WTC11 (cell line): ENCODE measurements around the gene MMUT. TPM values are rescaled to one million over a fixed set of nuclear protein-coding genes. Genes with fewer than 3 reads are reported as not detected.
"Not testable (repeated sequence)": the region's sequence is repeated elsewhere in the genome, so short reads cannot be mapped to it uniquely, and the experiment has no call there.

Experiments used
- ATAC-seq: fragments of 200-7000 bp; cut with Tn5 transposase; 2 replicates; pipeline ENCODE4 v1.10.0; 2021; ENCODE audit warnings: mild to moderate bottlenecking, moderate library complexity
- CTCF ChIA-PET: fragments of 300-600 bp; sonication (Branson Sonifier 250); formaldehyde crosslinking; loops from one replicate; lab custom pipeline; 2021; ENCODE audit warnings: antibody characterized with exemption; lab: Charles Lee
- POLR2A ChIA-PET: fragments of 350-600 bp; sonication (Branson Sonifier 250); formaldehyde crosslinking; loops from one replicate; lab custom pipeline; 2021; ENCODE audit warnings: antibody characterized with exemption; lab: Charles Lee
- DNase-seq: peaks from one replicate; pipeline ENCODE4 v3.0.0; 2021; ENCODE audit warnings: low spot score
- H3K27ac Mint-ChIP-seq: 2 replicates; pipeline ENCODE4 v1.8.0; 2021; ENCODE audit warnings: mixed read lengths
- H3K27me3 Mint-ChIP-seq: 2 replicates; pipeline ENCODE4 v1.8.0; 2021; ENCODE audit warnings: low read depth, mild to moderate bottlenecking, moderate library complexity, mixed read lengths
- H3K36me3 Mint-ChIP-seq: 2 replicates; pipeline ENCODE4 v1.8.0; 2021; ENCODE audit warnings: mixed read lengths
- H3K4me1 Mint-ChIP-seq: 2 replicates; pipeline ENCODE4 v1.8.0; 2022; ENCODE audit warnings: mixed read lengths
- H3K4me3 Mint-ChIP-seq: 2 replicates; pipeline ENCODE4 v1.8.0; 2021; ENCODE audit warnings: mild to moderate bottlenecking, moderate library complexity, mixed read lengths
- H3K9me3 Mint-ChIP-seq: 2 replicates; pipeline ENCODE4 v1.8.0; 2021; ENCODE audit warnings: mixed read lengths
- CBFB ChIP-seq: sonication (generic); formaldehyde crosslinking; IDR thresholded peaks from 2 replicates; pipeline ENCODE4 v1.8.1; 2022; ENCODE audit warnings: mild to moderate bottlenecking, low read depth, missing genetic modification reagents
- CREB1 ChIP-seq: sonication (generic); formaldehyde crosslinking; IDR thresholded peaks from 2 replicates; pipeline ENCODE4 v1.8.0; 2023; ENCODE audit warnings: mild to moderate bottlenecking, missing genetic modification reagents
- ESRRA ChIP-seq: sonication (generic); formaldehyde crosslinking; IDR thresholded peaks from 2 replicates; pipeline ENCODE4 v1.8.1; 2022; ENCODE audit warnings: mild to moderate bottlenecking, missing genetic modification reagents, borderline replicate concordance
- FOXK1 ChIP-seq: sonication (generic); formaldehyde crosslinking; IDR thresholded peaks from 2 replicates; pipeline ENCODE4 v1.8.0; 2022; ENCODE audit warnings: mild to moderate bottlenecking, moderate library complexity, missing genetic modification reagents
- HMGA2 ChIP-seq: fragments of 250-450 bp; sonication (Bioruptor Pico); IDR thresholded peaks from 2 replicates; pipeline ENCODE4 v1.4.0; 2021; ENCODE audit warnings: mild to moderate bottlenecking, moderate library complexity
- JUN ChIP-seq: sonication (generic); formaldehyde crosslinking; IDR thresholded peaks from 2 replicates; pipeline ENCODE4 v1.8.0; 2023; ENCODE audit warnings: mild to moderate bottlenecking, missing genetic modification reagents
- MXD4 ChIP-seq: fragments of 250-450 bp; sonication (Bioruptor Pico); IDR thresholded peaks from 2 replicates; pipeline ENCODE4 v1.8.0; 2021; ENCODE audit warnings: mild to moderate bottlenecking, moderate library complexity, borderline replicate concordance
- NFYB ChIP-seq: sonication (generic); formaldehyde crosslinking; conservative IDR thresholded peaks from 2 replicates; pipeline ENCODE4 v1.8.0; 2022; ENCODE audit warnings: low read depth, missing genetic modification reagents
- RORB ChIP-seq: fragments of 250-450 bp; sonication (Bioruptor Pico); IDR thresholded peaks from 2 replicates; pipeline ENCODE4 v1.9.0; 2021; ENCODE audit warnings: mild to moderate bottlenecking
- TCF7 ChIP-seq: sonication (generic); formaldehyde crosslinking; IDR thresholded peaks from 2 replicates; pipeline ENCODE4 v1.8.0; 2022; ENCODE audit warnings: mild to moderate bottlenecking, low read depth, missing genetic modification reagents, moderate library complexity
- ZNF138 ChIP-seq: sonication (generic); formaldehyde crosslinking; conservative IDR thresholded peaks from 2 replicates; pipeline ENCODE4 v1.8.1; 2022; ENCODE audit warnings: mild to moderate bottlenecking, moderate library complexity, missing genetic modification reagents
- total RNA-seq: library from RNA; stranded (reverse); gene quantifications from 3 replicates; pipeline ENCODE4 v1.2.3, GENCODE V29; 2021
- TF ChIP-seq, protein P1 (sequence below): fragments of 250-450 bp; sonication (Bioruptor Pico); IDR thresholded peaks from 2 replicates; pipeline ENCODE4 v1.9.0; 2021; ENCODE audit warnings: moderate library complexity, mild to moderate bottlenecking, inconsistent platforms, borderline replicate concordance
- TF ChIP-seq, protein P2 (sequence below): sonication (generic); formaldehyde crosslinking; IDR thresholded peaks from 2 replicates; pipeline ENCODE4 v1.8.0; 2022; ENCODE audit warnings: mild to moderate bottlenecking, missing genetic modification reagents
- TF ChIP-seq, protein P3 (sequence below): sonication (generic); formaldehyde crosslinking; IDR thresholded peaks from 2 replicates; pipeline ENCODE4 v1.8.0; 2023; ENCODE audit warnings: mild to moderate bottlenecking, missing genetic modification reagents
- TF ChIP-seq, protein P4 (sequence below): fragments of 250-450 bp; sonication (Bioruptor Pico); IDR thresholded peaks from 2 replicates; pipeline ENCODE4 v1.9.0; 2021; ENCODE audit warnings: mild to moderate bottlenecking, borderline replicate concordance
- TF ChIP-seq, protein P5 (sequence below): fragments of 200-600 bp; IDR thresholded peaks from 2 replicates; pipeline ENCODE4 v1.8.0; 2022; ENCODE audit warnings: antibody characterized with exemption

Gene MMUT
- total RNA-seq, 1 experiment from 2014 or later = 12.5 TPM

DNA sequence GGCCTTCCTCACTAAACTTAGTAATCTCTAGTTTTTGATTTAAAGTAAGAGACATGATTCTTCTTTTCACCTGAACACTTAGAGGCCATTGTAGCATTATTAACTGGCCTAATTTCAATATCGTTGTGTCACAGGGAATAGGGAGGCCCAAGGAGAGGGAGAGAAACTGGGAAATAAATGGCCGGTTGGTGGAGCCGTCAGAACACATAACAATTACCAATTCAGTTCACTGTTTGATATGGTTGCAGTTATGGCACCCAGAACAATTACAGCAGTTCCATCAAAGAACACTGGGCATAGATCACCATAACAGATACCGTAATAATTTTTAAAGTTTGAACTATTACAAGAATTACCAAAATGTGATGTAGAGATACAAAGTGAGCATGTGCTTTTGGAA is 27.6 kb upstream of the MMUT start:
- no peak overlapping the region for H3K27ac Mint-ChIP-seq
- H3K27me3 Mint-ChIP-seq = no peaks in the 10 kb centered on the region
- H3K4me1 Mint-ChIP-seq = no peaks in the 10 kb centered on the region
- POLR2A ChIA-PET = no interaction called here
- CTCF ChIA-PET = no interaction called here
- ATAC-seq (no peak), DNase-seq (no peak)
- TF ChIP-seq, protein P1, sequence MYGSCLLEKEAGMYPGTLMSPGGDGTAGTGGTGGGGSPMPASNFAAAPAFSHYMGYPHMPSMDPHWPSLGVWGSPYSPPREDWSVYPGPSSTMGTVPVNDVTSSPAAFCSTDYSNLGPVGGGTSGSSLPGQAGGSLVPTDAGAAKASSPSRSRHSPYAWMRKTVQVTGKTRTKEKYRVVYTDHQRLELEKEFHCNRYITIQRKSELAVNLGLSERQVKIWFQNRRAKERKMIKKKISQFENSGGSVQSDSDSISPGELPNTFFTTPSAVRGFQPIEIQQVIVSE (CRISPR knock-in tag) = no peak
- TF ChIP-seq, protein P2, sequence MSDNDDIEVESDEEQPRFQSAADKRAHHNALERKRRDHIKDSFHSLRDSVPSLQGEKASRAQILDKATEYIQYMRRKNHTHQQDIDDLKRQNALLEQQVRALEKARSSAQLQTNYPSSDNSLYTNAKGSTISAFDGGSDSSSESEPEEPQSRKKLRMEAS (CRISPR knock-in tag) = no peak
- TF ChIP-seq FOXK1 (CRISPR knock-in tag) (no peak), MXD4 (no peak), CBFB (CRISPR knock-in tag) (no peak), JUN (no peak), TCF7 (no peak), HMGA2 (CRISPR knock-in tag) (no peak), NFYB (CRISPR knock-in tag) (no peak)
- TF ChIP-seq, protein P3, sequence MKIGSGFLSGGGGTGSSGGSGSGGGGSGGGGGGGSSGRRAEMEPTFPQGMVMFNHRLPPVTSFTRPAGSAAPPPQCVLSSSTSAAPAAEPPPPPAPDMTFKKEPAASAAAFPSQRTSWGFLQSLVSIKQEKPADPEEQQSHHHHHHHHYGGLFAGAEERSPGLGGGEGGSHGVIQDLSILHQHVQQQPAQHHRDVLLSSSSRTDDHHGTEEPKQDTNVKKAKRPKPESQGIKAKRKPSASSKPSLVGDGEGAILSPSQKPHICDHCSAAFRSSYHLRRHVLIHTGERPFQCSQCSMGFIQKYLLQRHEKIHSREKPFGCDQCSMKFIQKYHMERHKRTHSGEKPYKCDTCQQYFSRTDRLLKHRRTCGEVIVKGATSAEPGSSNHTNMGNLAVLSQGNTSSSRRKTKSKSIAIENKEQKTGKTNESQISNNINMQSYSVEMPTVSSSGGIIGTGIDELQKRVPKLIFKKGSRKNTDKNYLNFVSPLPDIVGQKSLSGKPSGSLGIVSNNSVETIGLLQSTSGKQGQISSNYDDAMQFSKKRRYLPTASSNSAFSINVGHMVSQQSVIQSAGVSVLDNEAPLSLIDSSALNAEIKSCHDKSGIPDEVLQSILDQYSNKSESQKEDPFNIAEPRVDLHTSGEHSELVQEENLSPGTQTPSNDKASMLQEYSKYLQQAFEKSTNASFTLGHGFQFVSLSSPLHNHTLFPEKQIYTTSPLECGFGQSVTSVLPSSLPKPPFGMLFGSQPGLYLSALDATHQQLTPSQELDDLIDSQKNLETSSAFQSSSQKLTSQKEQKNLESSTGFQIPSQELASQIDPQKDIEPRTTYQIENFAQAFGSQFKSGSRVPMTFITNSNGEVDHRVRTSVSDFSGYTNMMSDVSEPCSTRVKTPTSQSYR (CRISPR knock-in tag) = no peak
- TF ChIP-seq, protein P4, sequence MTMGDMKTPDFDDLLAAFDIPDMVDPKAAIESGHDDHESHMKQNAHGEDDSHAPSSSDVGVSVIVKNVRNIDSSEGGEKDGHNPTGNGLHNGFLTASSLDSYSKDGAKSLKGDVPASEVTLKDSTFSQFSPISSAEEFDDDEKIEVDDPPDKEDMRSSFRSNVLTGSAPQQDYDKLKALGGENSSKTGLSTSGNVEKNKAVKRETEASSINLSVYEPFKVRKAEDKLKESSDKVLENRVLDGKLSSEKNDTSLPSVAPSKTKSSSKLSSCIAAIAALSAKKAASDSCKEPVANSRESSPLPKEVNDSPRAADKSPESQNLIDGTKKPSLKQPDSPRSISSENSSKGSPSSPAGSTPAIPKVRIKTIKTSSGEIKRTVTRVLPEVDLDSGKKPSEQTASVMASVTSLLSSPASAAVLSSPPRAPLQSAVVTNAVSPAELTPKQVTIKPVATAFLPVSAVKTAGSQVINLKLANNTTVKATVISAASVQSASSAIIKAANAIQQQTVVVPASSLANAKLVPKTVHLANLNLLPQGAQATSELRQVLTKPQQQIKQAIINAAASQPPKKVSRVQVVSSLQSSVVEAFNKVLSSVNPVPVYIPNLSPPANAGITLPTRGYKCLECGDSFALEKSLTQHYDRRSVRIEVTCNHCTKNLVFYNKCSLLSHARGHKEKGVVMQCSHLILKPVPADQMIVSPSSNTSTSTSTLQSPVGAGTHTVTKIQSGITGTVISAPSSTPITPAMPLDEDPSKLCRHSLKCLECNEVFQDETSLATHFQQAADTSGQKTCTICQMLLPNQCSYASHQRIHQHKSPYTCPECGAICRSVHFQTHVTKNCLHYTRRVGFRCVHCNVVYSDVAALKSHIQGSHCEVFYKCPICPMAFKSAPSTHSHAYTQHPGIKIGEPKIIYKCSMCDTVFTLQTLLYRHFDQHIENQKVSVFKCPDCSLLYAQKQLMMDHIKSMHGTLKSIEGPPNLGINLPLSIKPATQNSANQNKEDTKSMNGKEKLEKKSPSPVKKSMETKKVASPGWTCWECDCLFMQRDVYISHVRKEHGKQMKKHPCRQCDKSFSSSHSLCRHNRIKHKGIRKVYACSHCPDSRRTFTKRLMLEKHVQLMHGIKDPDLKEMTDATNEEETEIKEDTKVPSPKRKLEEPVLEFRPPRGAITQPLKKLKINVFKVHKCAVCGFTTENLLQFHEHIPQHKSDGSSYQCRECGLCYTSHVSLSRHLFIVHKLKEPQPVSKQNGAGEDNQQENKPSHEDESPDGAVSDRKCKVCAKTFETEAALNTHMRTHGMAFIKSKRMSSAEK (CRISPR knock-in tag) = no peak
- H3K4me3 Mint-ChIP-seq = no peak overlapping the region
- no peaks in the 10 kb centered on the region for H3K9me3 Mint-ChIP-seq
- peaks cover 36% of the 10 kb centered on the region for H3K36me3 Mint-ChIP-seq

DNA sequence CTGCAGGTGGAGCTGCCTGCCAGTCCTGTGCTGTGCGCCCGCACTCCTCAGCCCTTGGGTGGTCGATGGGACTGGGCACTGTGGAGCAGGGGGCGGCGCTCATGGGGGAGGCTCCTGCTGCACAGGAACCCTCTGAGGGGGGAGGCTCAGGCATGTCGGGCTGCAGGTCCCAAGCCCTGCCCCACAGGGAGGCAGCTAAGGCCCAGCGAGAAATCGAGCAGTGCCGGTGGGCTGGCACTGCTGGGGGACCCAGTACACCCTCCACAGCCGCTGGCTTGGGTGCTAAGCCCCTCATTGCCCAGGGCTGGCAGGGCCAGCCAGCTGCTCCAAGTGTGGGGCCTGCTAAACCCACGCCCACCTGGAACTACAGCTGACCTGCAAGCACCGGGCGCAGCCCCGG is 20.3 kb upstream of the MMUT start:
- H3K4me3 Mint-ChIP-seq, H3K27me3 Mint-ChIP-seq, ATAC-seq, H3K4me1 Mint-ChIP-seq, CTCF ChIA-PET, POLR2A ChIA-PET, DNase-seq, H3K27ac Mint-ChIP-seq: not testable (repeated sequence)
- peaks cover 22% of the 10 kb centered on the region for H3K9me3 Mint-ChIP-seq
- H3K36me3 Mint-ChIP-seq = peaks cover 50% of the 10 kb centered on the region

DNA sequence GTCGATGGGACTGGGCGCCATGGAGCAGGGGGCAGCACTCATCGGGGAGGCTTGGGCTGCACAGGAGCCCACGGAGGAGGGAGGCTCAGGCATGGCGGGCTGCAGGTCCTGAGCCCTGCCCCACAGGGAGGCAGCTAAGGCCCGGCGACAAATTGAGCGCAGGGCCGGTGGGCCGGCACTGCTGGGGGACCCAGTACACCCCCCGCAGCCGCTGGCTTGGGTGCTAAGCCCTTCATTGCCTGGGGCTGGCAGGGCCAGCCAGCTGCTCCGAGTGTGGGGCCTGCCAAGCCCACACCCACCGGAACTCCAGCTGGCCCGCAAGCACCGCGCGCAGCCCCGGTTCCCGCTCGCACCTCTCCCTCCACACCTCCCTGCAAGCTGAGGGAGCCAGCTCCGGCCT is 18.8 kb upstream of the MMUT start:
- POLR2A ChIA-PET, H3K27ac Mint-ChIP-seq, H3K4me1 Mint-ChIP-seq, DNase-seq, CTCF ChIA-PET, H3K4me3 Mint-ChIP-seq, ATAC-seq, H3K27me3 Mint-ChIP-seq: not testable (repeated sequence)
- Mint-ChIP-seq H3K9me3 (peaks cover 22% of the 10 kb centered on the region), H3K36me3 (peaks cover 57% of the 10 kb centered on the region)

DNA sequence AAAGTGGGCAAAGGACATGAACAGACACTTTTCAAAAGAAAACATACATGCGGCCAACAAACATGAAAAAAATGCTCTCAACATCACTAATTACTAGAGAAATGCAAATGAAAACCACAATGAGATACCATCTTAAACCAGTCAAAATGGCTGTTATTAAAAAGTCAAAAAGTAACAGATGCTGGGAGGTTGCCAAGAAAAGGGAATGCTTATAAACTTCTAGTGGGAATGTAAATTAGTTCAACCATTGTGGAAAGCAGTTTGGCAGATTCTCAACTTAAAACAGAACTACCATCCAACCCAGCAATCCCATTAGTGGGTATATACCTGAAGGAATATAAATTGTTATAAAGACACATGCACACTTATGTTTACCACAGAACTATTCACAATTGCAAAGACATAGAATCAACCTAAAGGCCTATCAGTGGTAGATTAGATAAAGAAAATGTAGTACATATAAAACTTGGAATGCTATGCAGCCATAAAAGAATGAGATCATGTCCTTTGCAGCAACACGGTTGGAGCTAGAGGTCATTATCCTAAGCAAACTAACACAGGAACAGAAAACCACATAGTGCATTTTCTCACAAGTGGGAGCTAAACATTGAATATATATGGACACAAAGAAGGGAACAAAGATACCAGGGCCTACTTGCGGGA is 16.4 kb upstream of the MMUT start:
- no peaks in the 10 kb centered on the region for H3K27me3 Mint-ChIP-seq
- no peak overlapping the region for H3K4me3 Mint-ChIP-seq
- H3K36me3 Mint-ChIP-seq = peaks cover 74% of the 10 kb centered on the region
- ChIA-PET POLR2A (no interaction called here), CTCF (no interaction called here)
- ATAC-seq (no peak), DNase-seq (no peak)
- no peaks in the 10 kb centered on the region for H3K4me1 Mint-ChIP-seq
- H3K27ac Mint-ChIP-seq = no peak overlapping the region
- H3K9me3 Mint-ChIP-seq = peaks cover 33% of the 10 kb centered on the region
- TF ChIP-seq CREB1 (CRISPR knock-in tag) (no peak), ZNF138 (CRISPR knock-in tag) (no peak), RORB (CRISPR knock-in tag) (no peak), ESRRA (CRISPR knock-in tag) (no peak)
- TF ChIP-seq, protein P5, sequence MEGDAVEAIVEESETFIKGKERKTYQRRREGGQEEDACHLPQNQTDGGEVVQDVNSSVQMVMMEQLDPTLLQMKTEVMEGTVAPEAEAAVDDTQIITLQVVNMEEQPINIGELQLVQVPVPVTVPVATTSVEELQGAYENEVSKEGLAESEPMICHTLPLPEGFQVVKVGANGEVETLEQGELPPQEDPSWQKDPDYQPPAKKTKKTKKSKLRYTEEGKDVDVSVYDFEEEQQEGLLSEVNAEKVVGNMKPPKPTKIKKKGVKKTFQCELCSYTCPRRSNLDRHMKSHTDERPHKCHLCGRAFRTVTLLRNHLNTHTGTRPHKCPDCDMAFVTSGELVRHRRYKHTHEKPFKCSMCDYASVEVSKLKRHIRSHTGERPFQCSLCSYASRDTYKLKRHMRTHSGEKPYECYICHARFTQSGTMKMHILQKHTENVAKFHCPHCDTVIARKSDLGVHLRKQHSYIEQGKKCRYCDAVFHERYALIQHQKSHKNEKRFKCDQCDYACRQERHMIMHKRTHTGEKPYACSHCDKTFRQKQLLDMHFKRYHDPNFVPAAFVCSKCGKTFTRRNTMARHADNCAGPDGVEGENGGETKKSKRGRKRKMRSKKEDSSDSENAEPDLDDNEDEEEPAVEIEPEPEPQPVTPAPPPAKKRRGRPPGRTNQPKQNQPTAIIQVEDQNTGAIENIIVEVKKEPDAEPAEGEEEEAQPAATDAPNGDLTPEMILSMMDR = no peak
- TF ChIP-seq, protein P3 (CRISPR knock-in tag) = no peak
